NCI-H748 treated with DMSO at 0.1 percent for 48 hours (cell line): ENCODE measurements around the gene HBP1.
"Not testable (repeated sequence)": the region's sequence is repeated elsewhere in the genome, so short reads cannot be mapped to it uniquely, and the experiment has no call there.

Experiments used
- DNase-seq: peaks from one replicate; lab custom pipeline; 2025; lab: John Stamatoyannopoulos, UW

Gene HBP1

GRCh38 chr7:107185716-107186115 lies 16.9 kb downstream of the HBP1 start:
- no peak for DNase-seq

- no peak for DNase-seq
These were observed 17.4 kb downstream of the HBP1 start for GRCh38 chr7:107186240-107186639.

- DNase-seq: no peak
These were observed 19.0 kb downstream of the HBP1 start for GRCh38 chr7:107187774-107188173.

GRCh38 chr7:107190090-107190489 lies 21.3 kb downstream of the HBP1 start:
- DNase-seq: no peak

- no peak for DNase-seq
These were observed 25.2 kb downstream of the HBP1 start for GRCh38 chr7:107194052-107194451.

- no peak for DNase-seq
These were observed 28.2 kb downstream of the HBP1 start for GRCh38 chr7:107196834-107197610.

- DNase-seq: no peak
These were observed 33.1 kb downstream of the HBP1 start for GRCh38 chr7:107201795-107202450.

GRCh38 chr7:107203607-107204006 lies 34.8 kb downstream of the HBP1 start:
- no peak for DNase-seq

- DNase-seq: no peak
These were observed 37.3 kb downstream of the HBP1 start for GRCh38 chr7:107206136-107206535.

- DNase-seq: no peak
These were observed 37.9 kb downstream of the HBP1 start for GRCh38 chr7:107206706-107207105.

- DNase-seq: no peak
These were observed 38.7 kb downstream of the HBP1 start for GRCh38 chr7:107207459-107207858.

GRCh38 chr7:107208024-107208521 lies 39.3 kb downstream of the HBP1 start:
- DNase-seq: no peak

GRCh38 chr7:107208563-107208962 lies 39.8 kb downstream of the HBP1 start:
- no peak for DNase-seq

- DNase-seq: no peak
These were observed 40.8 kb downstream of the HBP1 start for GRCh38 chr7:107209565-107209964.

GRCh38 chr7:107210400-107210799 lies 41.6 kb downstream of the HBP1 start:
- DNase-seq: no peak

GRCh38 chr7:107212725-107213124 lies 43.9 kb downstream of the HBP1 start:
- DNase-seq: no peak

- DNase-seq: no peak
These were observed 44.5 kb downstream of the HBP1 start for GRCh38 chr7:107213193-107213788.

- no peak for DNase-seq
These were observed 45.1 kb downstream of the HBP1 start for GRCh38 chr7:107213945-107214344.

GRCh38 chr7:107219563-107220244 lies 50.9 kb downstream of the HBP1 start:
- DNase-seq: no peak

- DNase-seq: no peak
These were observed 51.6 kb downstream of the HBP1 start for GRCh38 chr7:107220356-107220755.

GRCh38 chr7:107220806-107221205 lies 52.0 kb downstream of the HBP1 start:
- DNase-seq: not testable (repeated sequence)
